ENCODE measurements around the gene SGPP1.

SGPP1 gene, protein sequence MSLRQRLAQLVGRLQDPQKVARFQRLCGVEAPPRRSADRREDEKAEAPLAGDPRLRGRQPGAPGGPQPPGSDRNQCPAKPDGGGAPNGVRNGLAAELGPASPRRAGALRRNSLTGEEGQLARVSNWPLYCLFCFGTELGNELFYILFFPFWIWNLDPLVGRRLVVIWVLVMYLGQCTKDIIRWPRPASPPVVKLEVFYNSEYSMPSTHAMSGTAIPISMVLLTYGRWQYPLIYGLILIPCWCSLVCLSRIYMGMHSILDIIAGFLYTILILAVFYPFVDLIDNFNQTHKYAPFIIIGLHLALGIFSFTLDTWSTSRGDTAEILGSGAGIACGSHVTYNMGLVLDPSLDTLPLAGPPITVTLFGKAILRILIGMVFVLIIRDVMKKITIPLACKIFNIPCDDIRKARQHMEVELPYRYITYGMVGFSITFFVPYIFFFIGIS

GRCh38 chr14:63727736-63728728 lies at the start of gene SGPP1:
Gene SGPP1 (minus strand): TSS chr14:63728065. CDS start chr14:63727944, 121 bp downstream.
- peak; percentile 50 for TF ChIP-seq CTCF (IDR thresholded peaks at IDR 0.05; ENCODE audit: insufficient read depth, low read length, poor library complexity, severe bottlenecking)
- Histone ChIP-seq H3K27me3 (replicated peaks; ENCODE audit: control insufficient read depth, insufficient read depth, low read length) (no peaks in the 10 kb centered on the region), H3K4me3 (replicated peaks; ENCODE audit: low read depth, low read length) (peak within 1 kb of the TSS; percentile 94), H3K36me3 (ENCODE audit: control insufficient read depth, insufficient read depth, low read length) (no peaks in the 10 kb centered on the region)
- peak; percentile 88 for DNase-seq (ENCODE audit: extremely low read depth, insufficient read length)

GRCh38 chr14:63777024-63777423 lies 49.2 kb upstream of the SGPP1 start:
- no peak for TF ChIP-seq CTCF (IDR thresholded peaks at IDR 0.05; ENCODE audit: insufficient read depth, low read length, poor library complexity, severe bottlenecking)
- Histone ChIP-seq H3K4me3 (replicated peaks; ENCODE audit: low read depth, low read length) (no peak overlapping the region), H3K36me3 (ENCODE audit: control insufficient read depth, insufficient read depth, low read length) (no peaks in the 10 kb centered on the region), H3K27me3 (replicated peaks; ENCODE audit: control insufficient read depth, insufficient read depth, low read length) (no peaks in the 10 kb centered on the region)
- DNase-seq (ENCODE audit: extremely low read depth, insufficient read length): no peak

DNA sequence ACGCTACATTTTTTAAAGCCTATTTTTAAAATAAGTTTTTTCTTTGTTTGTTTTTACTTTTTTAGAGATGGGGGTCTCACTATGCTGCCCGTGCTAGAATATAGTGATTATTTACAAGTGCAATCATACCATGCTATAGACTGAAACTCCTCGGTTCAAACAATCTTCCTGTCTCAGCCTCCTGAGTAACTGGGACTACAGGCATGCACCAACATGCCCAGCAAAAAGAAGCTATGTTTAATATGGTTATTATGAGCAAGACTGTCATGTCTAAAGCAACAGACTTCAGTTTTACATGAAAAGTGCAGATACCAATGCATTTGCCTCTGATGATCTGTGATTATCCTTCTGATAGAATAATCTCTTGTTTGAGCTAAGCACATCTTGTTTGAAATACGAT lies 45.6 kb upstream of the SGPP1 start:
- no peak for TF ChIP-seq CTCF (IDR thresholded peaks at IDR 0.05; ENCODE audit: insufficient read depth, low read length, poor library complexity, severe bottlenecking)

DNA sequence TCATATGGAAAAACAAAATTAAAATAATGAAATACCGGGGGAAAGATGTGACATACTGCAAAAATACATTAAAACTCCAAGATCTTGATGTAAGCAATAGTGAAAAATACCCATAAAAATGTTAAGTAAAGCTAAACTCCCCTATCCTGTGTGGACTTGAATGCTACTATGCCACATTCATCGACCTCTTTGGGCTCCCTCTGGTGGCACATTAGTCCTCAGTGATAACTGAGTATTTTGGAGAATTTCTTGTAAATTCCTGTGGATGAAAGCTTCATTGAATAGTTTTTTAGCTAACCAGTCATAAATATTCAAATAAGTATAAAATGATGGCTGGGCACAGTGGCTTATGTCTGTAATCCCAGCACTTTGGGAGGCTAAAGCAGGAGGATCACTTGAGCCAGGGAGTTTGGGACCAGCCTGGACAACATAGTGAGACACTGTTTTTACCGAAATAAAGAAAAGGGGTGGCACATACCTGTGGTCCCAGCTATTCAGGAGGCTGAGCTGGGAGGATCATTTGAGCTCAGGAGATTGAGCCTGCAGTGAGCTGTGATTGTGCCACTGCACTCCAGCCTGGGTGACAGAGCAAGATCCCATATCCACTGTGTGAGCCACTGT lies 42.4 kb upstream of the SGPP1 start:
- H3K4me3 ChIP-seq (replicated peaks; ENCODE audit: low read depth, low read length): no peak overlapping the region
- H3K27me3 ChIP-seq (replicated peaks; ENCODE audit: control insufficient read depth, insufficient read depth, low read length): no peaks in the 10 kb centered on the region
- peak; percentile 64 for TF ChIP-seq CTCF (IDR thresholded peaks at IDR 0.05; ENCODE audit: insufficient read depth, low read length, poor library complexity, severe bottlenecking)
- no peaks in the 10 kb centered on the region for H3K36me3 ChIP-seq (ENCODE audit: control insufficient read depth, insufficient read depth, low read length)
- no peak for DNase-seq (ENCODE audit: extremely low read depth, insufficient read length)

More for the DNA sequence above, 45.6 kb upstream of the SGPP1 start:
- Histone ChIP-seq H3K27me3 (replicated peaks; ENCODE audit: control insufficient read depth, insufficient read depth, low read length) (no peaks in the 10 kb centered on the region), H3K36me3 (ENCODE audit: control insufficient read depth, insufficient read depth, low read length) (no peaks in the 10 kb centered on the region), H3K4me3 (replicated peaks; ENCODE audit: low read depth, low read length) (no peak overlapping the region)
- no peak for DNase-seq (ENCODE audit: extremely low read depth, insufficient read length)

GRCh38 chr14:63766611-63767010 lies 38.7 kb upstream of the SGPP1 start:
- Histone ChIP-seq H3K36me3 (ENCODE audit: control insufficient read depth, insufficient read depth, low read length) (no peaks in the 10 kb centered on the region), H3K27me3 (replicated peaks; ENCODE audit: control insufficient read depth, insufficient read depth, low read length) (no peaks in the 10 kb centered on the region), H3K4me3 (replicated peaks; ENCODE audit: low read depth, low read length) (no peak overlapping the region)
- DNase-seq (ENCODE audit: extremely low read depth, insufficient read length): no peak
- TF ChIP-seq CTCF (IDR thresholded peaks at IDR 0.05; ENCODE audit: insufficient read depth, low read length, poor library complexity, severe bottlenecking): no peak

Measured in GM06990 (cell line).